Astrocyte of the spinal cord (primary cell): ENCODE data around the gene CCDC73.
"Not testable (repeated sequence)": the region's sequence is repeated elsewhere in the genome, so short reads cannot be mapped to it uniquely, and the experiment has no call there.

Experiments used
- DNase-seq: peaks from one replicate; pipeline ENCODE4 v3.0.0; 2011; ENCODE audit warnings: low read depth, low spot score
- H3K4me3 ChIP-seq: 2 replicates; pipeline ENCODE4 v1.5.1; 2011; ENCODE audit warnings: low read depth, mild to moderate bottlenecking, low read length, moderate library complexity
- in situ Hi-C: cut with HindIII; loops from 2 replicates; pipeline ENCODE4 v1.10.0; 2017; ENCODE audit warnings: low sequenced_read_pairs
- TF ChIP-seq, protein P1 (sequence below): IDR thresholded peaks from 2 replicates; pipeline ENCODE4 v1.5.1; 2012; ENCODE audit warnings: low read depth, mild to moderate bottlenecking, low read length, inconsistent platforms

The CCDC73 gene

DNA sequence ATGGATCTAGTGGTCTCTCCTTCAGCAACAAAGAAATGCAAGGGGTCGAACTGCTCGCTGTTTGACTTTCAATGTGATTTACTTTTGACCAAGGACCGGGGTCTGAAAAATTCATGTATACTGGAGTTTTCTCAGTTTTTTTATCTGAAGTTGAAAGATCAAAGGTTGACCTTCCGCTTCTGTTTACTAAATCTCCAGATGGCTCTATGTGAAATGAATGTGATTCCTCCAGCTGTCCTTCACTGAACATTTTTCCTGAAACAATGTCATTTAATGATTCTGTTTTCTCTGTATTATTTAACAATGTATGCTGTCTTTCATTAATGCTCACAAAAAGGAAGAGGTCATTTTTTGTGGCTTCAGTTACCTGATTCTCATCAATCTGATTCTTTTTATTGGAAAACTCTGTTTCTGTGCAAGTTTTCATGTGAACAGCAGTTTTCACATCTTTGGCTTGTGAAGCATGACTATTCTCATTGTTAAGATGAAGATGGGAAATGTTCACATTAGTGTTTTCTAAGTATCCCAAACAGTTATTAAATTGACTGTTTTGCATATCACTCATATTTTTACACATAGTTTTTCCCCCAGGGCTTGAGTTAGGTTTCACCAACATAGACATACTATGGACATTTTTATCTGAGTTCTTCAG is 180.8 kb downstream of the CCDC73 start:
- TF ChIP-seq, protein P1, sequence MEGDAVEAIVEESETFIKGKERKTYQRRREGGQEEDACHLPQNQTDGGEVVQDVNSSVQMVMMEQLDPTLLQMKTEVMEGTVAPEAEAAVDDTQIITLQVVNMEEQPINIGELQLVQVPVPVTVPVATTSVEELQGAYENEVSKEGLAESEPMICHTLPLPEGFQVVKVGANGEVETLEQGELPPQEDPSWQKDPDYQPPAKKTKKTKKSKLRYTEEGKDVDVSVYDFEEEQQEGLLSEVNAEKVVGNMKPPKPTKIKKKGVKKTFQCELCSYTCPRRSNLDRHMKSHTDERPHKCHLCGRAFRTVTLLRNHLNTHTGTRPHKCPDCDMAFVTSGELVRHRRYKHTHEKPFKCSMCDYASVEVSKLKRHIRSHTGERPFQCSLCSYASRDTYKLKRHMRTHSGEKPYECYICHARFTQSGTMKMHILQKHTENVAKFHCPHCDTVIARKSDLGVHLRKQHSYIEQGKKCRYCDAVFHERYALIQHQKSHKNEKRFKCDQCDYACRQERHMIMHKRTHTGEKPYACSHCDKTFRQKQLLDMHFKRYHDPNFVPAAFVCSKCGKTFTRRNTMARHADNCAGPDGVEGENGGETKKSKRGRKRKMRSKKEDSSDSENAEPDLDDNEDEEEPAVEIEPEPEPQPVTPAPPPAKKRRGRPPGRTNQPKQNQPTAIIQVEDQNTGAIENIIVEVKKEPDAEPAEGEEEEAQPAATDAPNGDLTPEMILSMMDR = no peak
- no peak overlapping the region for H3K4me3 ChIP-seq
- in situ Hi-C loops = no loop called here
- DNase-seq = no peak

DNA sequence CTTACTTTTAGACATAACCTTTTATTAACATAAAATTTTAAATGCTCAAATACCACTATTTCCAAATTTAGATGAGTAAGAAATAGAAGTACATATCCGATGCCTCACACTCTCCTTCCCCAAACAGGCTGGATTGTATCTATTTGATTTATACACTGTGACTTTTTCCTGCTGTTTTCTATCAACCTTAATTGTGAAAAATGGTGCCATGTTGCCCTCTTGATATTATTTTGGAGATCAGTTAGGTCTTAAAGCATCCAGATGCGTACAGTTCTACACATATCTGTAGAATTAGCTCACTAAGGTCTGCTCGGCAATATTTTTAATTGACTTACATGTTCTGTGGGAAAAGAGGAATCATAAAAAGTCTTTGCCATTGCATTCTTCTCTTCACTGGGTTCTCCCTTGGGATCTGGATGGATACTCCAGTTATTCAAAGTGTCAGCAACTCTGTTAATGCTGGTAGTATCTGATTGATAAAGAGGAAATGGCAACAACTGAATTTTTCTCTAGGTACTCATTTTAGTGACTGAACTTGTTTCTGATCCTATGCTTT is 183.6 kb downstream of the CCDC73 start:
- TF ChIP-seq, protein P1 = no peak
- in situ Hi-C loops = no loop called here

DNA sequence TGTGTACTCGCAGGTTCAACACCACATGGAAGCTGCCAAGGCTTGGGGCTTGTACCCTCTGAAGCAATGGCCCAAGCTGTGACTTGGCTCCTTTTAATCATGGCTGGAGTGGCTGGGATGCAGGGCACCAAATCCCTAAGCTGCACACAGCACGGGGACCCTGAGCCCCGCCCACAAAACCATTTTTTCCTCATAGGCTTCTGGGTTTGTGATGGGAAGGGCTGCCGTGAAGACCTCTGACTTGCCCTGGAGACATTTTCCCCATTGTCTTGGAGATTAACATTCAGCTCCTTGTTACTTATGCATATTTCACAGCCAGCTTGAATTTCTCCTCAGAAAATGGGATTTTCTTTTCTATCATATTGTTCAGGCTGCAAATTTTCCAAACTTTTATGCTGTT is 185.6 kb downstream of the CCDC73 start:
- in situ Hi-C loops, H3K4me3 ChIP-seq, DNase-seq: not testable (repeated sequence)

More for the DNA sequence above, 183.6 kb downstream of the CCDC73 start:
- no peak for DNase-seq
- no peak overlapping the region for H3K4me3 ChIP-seq

DNA sequence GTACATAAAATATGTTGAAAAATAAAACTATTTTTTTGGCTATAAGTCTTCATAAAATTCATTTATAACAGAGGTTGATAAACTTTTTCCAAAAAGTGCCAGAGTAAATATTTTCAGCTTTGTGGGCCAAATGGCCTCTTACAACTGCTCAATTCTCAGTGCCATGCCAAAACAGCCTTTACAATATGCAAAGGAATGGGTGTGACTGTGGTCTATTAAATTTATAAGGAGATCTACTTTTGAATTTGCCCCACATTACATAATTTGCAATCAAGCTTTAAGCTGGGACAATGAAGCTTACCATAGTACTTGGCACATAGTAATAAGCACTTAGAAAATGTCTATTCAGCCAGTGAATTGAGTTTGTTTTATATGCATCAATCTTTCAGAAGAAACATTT is 188.2 kb downstream of the CCDC73 start:
- in situ Hi-C loops = no loop called here
- no peak overlapping the region for H3K4me3 ChIP-seq
- DNase-seq = no peak
- TF ChIP-seq, protein P1 = no peak

DNA sequence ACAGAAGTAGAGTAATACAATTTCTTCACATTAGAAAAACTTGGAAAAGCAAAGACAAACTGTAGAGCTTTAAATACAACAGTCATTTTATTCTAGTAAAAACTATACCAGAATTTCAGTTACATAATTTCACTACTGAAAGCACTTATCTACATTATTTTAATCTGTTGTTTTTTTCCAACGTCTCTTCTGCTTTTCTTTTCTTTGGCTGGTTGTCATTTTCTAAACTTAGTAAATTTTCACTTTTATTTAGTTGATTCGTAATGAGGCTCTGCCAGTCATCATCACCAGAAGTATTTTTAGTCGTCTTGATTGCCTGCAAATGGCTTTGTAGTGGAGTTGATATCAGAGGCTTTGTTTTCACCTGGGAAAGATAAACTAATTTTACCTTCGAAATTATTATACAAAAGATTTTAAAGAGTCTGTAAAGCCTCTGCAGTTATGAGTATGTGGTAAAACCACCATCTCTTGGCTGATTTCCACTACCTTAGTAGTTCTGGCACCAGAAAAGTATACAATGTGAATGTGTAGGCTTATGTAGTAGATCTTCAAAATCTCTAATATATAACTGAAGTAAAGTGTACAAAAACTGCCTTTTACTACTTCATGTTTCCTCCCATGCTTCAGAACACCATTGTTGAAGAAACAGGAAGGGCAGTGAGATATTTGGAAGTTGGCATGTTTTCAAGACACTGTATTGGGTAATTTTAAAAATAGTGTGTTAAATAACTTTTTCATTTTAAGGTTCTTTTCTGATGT is 191.6 kb downstream of the CCDC73 start:
- TF ChIP-seq, protein P1 = no peak
- in situ Hi-C loops = no loop called here
- DNase-seq = peak; percentile 58
- H3K4me3 ChIP-seq = no peak overlapping the region

DNA sequence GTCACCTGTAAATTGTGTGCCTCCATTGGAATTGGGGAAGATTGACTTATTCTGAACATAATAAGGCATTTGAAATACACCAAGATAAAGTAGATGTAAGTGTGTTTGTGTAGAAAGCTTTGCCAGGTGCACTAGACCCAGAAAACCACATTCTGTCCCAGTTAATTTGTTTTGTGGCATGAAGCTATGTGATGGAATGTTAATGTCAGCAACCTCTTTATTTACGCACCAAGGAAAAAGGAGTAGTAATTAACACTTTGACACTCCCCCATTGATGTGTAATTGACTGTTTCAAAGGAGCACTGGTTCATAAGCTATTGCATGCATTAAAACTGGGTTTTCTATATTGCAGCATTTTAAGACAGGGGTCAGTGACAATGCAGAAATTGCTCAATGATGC is 196.5 kb downstream of the CCDC73 start:
- in situ Hi-C loops = no loop called here
- no peak for DNase-seq
- H3K4me3 ChIP-seq = no peak overlapping the region
- TF ChIP-seq, protein P1 = no peak

DNA sequence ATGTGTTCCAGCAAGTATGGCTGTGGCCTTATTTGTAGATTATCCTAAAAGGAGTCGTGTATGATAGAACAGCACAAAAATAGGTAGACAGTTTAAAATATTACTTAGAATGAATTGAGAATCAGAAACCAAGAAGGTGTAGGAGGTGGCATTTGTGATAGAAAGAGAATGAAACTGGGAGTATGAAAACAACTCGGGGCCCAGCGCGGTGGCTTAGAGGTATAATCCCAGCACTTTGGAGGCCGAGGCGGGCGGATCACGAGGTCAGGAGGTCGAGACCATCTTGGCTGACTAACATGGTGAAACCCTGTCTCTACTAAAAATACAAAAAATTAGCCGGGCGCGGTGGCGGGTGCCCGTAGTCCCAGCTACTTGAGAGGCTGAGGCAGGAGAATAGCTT is 198.3 kb downstream of the CCDC73 start:
- H3K4me3 ChIP-seq, DNase-seq, in situ Hi-C loops: not testable (repeated sequence)
